ENCODE results near the gene SEC16A.

Gene SEC16A

DNA sequence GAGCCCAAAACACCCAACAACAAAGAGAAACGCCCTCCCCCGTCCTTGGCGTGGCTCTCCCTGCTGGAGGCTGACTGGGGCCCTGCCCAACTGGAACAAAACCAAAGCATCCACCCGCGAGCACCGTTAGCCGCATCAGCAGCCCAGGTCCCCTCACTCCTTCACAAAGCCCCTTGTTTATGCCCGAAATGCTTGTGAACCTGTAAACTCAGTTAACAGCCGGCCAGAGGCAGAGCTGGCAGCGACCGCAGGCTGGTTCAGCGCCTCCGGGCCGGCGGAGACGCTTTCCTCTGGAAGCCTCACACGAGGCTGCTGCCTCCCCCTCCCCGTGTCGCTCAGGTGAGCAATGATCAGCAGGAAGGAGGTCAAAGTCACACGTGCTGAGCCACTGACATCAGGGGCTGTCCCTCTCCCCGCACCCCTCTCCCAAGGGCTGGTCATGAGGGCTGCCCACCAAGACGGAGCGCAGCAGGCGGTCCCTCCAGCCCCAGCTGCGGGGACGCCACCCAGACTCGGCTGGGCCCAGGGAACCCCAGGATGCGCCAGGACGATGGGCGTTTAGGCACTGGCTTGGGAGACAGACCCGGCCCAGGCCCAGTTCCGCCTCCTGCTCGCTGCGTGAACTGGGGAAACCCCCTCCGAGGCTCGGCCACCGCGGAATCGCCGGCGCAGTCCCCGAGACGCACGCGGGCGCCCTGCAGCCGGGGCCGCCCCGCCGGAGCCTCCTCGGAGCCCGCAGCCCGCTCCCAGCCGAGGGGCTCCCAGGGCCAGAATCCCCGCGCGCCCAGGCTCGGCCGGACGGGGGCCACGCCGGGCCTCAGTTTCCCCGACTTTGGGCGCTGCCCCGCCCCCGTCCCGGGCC, 83.4 kb downstream of the SEC16A start:
- H3K4me1 Mint-ChIP-seq (ENCODE audit: low read depth) = peaks cover 29% of the 10 kb centered on the region
- no peaks in the 10 kb centered on the region for H3K9me3 Mint-ChIP-seq
- H3K27me3 Mint-ChIP-seq (ENCODE audit: low read depth) = no peaks in the 10 kb centered on the region
- H3K36me3 Mint-ChIP-seq (ENCODE audit: low read depth) = peaks cover 21% of the 10 kb centered on the region
- H3K27ac Mint-ChIP-seq = peak overlapping the region; percentile 57
- H3K4me3 Mint-ChIP-seq = peak overlapping the region; percentile 84

GRCh38 chr9:136398286-136398685, 84.6 kb downstream of the SEC16A start:
- Mint-ChIP-seq H3K4me1 (ENCODE audit: low read depth) (peaks cover 18% of the 10 kb centered on the region), H3K27ac (no peak overlapping the region), H3K4me3 (peak overlapping the region; percentile 84), H3K36me3 (ENCODE audit: low read depth) (peaks cover 23% of the 10 kb centered on the region), H3K27me3 (ENCODE audit: low read depth) (no peaks in the 10 kb centered on the region), H3K9me3 (no peaks in the 10 kb centered on the region)

DNA sequence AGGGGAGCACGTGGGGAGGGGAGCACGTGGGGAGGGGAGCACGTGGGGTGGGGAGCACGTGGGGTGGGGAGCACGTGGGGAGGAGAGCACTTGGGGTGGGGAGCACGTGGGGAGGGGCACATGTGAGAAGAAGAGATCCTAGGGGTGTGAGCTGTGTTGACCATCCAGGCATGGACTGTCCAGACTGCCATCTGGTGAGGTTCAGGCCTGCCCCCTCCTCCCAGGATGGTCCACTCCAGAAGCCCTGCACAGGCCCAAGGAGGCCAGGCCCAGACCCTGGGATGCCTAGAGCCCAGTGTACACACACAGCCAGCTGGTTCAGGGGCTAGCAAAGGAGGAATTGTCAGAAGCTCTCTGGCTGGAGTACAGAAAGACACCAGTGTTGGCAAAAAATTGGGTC, 85.2 kb downstream of the SEC16A start:
- no peaks in the 10 kb centered on the region for H3K27me3 Mint-ChIP-seq (ENCODE audit: low read depth)

DNA sequence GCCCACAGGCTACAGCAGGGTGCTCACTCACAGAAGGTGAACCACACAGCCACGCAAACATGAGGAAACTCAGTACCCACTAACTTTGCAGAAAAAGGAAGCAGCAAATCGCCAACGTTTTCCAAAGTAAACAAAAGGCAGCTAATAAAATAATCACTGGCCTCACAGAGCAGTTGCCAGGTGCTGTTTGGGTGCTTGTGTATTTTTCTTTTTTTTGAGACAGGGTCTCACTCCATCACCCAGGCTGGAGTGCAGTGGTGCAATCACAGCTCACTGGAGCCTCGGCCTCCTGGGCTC, 86.7 kb downstream of the SEC16A start:
- Mint-ChIP-seq H3K36me3 (ENCODE audit: low read depth) (peaks cover 25% of the 10 kb centered on the region), H3K27me3 (ENCODE audit: low read depth) (no peaks in the 10 kb centered on the region), H3K9me3 (no peaks in the 10 kb centered on the region), H3K27ac (no peak overlapping the region), H3K4me3 (no peak overlapping the region), H3K4me1 (ENCODE audit: low read depth) (peaks cover 11% of the 10 kb centered on the region)

More for the DNA sequence above, 85.2 kb downstream of the SEC16A start:
- Mint-ChIP-seq H3K9me3 (no peaks in the 10 kb centered on the region), H3K4me3 (no peak overlapping the region), H3K36me3 (ENCODE audit: low read depth) (peaks cover 23% of the 10 kb centered on the region), H3K4me1 (ENCODE audit: low read depth) (peaks cover 18% of the 10 kb centered on the region), H3K27ac (no peak overlapping the region)

- no peak overlapping the region for H3K4me3 Mint-ChIP-seq
- H3K27me3 Mint-ChIP-seq (ENCODE audit: low read depth) = no peaks in the 10 kb centered on the region
- no peaks in the 10 kb centered on the region for H3K9me3 Mint-ChIP-seq
- H3K4me1 Mint-ChIP-seq (ENCODE audit: low read depth) = peaks cover 10% of the 10 kb centered on the region
- no peak overlapping the region for H3K27ac Mint-ChIP-seq
- H3K36me3 Mint-ChIP-seq (ENCODE audit: low read depth) = peaks cover 25% of the 10 kb centered on the region
These were observed 87.3 kb downstream of the SEC16A start for GRCh38 chr9:136395345-136396218.

DNA sequence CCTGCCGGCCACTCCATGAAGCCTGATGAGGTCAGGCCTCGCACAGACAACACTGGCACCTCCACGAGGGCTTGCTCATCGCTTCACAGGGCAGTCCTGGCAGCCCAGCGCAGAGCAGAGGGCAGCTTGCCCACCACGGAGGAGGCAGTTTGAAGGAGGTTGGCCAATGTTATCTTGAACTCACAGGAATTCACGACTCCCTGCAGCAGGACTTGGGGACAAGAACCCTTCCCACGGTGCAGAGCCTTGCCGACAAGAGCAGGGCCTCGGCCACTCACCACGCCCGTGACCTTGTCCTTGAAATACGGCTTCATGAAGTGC, 87.9 kb downstream of the SEC16A start:
- H3K27ac Mint-ChIP-seq = no peak overlapping the region
- H3K9me3 Mint-ChIP-seq = no peaks in the 10 kb centered on the region
- no peak overlapping the region for H3K4me3 Mint-ChIP-seq
- peaks cover 27% of the 10 kb centered on the region for H3K36me3 Mint-ChIP-seq (ENCODE audit: low read depth)
- peaks cover 8% of the 10 kb centered on the region for H3K4me1 Mint-ChIP-seq (ENCODE audit: low read depth)
- no peaks in the 10 kb centered on the region for H3K27me3 Mint-ChIP-seq (ENCODE audit: low read depth)

DNA sequence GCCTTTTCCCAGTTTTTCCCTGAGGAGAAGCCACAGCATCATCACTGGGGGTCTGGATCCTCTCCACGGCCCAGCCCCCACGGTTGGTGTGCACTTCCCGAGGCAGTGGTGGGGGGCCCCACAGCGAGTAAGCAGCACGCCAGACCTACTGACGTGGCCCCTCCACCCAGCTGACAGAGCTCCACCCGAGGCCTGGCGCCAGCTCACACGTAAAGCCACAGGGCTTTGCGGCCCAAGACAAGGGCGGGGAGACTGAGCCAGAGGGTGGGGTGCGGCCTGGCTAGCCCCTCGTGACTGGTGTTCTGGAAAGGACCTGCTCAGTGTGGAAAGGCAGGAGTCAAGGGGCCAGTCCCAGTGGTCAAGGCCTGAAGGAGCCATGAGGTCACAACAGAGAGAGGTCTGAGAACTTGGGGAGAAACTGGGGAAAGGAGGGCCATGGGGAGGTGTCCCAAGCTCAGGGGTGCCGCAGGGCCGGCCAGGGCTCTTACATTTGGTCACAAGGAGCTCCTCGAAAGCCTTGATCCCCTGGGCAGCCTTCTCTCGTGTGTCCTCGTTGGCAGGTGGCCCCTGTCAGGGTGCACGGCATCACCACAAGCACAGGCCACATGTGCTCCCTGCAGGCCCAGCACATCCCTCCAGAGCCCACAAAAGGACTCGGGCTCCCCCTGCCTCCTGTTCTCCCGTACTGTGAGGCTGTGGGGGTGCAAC, 88.4 kb downstream of the SEC16A start:
- Mint-ChIP-seq H3K4me1 (ENCODE audit: low read depth) (peaks cover 10% of the 10 kb centered on the region), H3K27me3 (ENCODE audit: low read depth) (no peaks in the 10 kb centered on the region), H3K9me3 (no peaks in the 10 kb centered on the region), H3K27ac (no peak overlapping the region), H3K36me3 (ENCODE audit: low read depth) (peaks cover 31% of the 10 kb centered on the region), H3K4me3 (no peak overlapping the region)

GRCh38 chr9:136393531-136393930, 89.3 kb downstream of the SEC16A start:
- H3K36me3 Mint-ChIP-seq (ENCODE audit: low read depth) = peaks cover 30% of the 10 kb centered on the region
- no peak overlapping the region for H3K4me3 Mint-ChIP-seq
- H3K27ac Mint-ChIP-seq = no peak overlapping the region
- H3K27me3 Mint-ChIP-seq (ENCODE audit: low read depth) = no peaks in the 10 kb centered on the region
- H3K4me1 Mint-ChIP-seq (ENCODE audit: low read depth) = peaks cover 2% of the 10 kb centered on the region
- no peaks in the 10 kb centered on the region for H3K9me3 Mint-ChIP-seq

DNA sequence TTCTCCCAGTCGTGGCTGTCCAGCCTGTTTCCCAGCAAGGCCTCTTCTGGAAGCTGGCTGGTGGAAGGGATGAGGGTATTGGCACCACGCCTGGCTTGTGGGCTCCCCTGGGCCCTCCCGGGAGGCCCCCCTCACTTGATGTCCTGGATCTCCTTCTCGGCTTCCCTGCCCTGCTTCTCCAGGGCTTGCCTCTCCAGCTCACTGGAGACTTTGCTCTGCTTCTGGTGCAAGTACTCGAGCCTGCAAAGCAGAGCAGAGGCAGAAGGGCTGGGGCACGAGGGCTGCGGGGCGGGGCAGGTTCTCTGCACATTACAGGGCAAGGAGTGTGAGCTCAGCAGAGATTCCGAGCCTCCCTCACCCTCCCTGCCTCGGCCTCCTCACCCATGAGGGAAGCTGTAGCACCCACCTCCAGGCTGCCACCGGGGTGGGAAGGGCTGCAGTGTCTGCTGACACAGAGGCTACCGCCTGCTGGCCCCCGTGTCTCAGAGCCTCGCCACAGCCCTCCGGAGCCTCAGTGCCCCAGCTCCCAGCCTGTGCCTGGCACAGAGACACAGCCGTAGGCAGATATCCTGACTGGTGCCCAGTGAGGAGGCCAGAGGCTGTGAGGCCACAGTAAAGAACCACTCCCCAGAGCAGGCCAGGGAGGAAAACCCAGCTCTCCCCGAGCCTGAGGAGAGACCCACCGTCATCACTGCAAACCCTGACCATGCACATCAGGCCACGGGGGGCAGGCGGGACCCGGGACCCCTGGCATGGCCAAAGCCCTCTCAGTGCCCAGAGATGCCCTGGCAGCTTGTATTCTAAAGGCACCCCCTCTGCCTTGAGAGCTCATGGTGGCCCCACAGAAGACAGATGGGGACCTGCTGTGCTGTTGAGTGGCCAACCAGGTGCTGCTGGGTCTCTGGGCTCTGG, 90.0 kb downstream of the SEC16A start:
- H3K9me3 Mint-ChIP-seq = no peaks in the 10 kb centered on the region
- H3K27ac Mint-ChIP-seq = no peak overlapping the region
- H3K4me3 Mint-ChIP-seq = no peak overlapping the region
- H3K36me3 Mint-ChIP-seq (ENCODE audit: low read depth) = peaks cover 31% of the 10 kb centered on the region
- H3K27me3 Mint-ChIP-seq (ENCODE audit: low read depth) = no peaks in the 10 kb centered on the region
- H3K4me1 Mint-ChIP-seq (ENCODE audit: low read depth) = peaks cover 2% of the 10 kb centered on the region

GRCh38 chr9:136391737-136392537, 90.9 kb downstream of the SEC16A start:
- Mint-ChIP-seq H3K4me1 (ENCODE audit: low read depth) (peaks cover 3% of the 10 kb centered on the region), H3K36me3 (ENCODE audit: low read depth) (peaks cover 34% of the 10 kb centered on the region), H3K9me3 (no peaks in the 10 kb centered on the region), H3K4me3 (no peak overlapping the region), H3K27ac (no peak overlapping the region), H3K27me3 (ENCODE audit: low read depth) (no peaks in the 10 kb centered on the region)

All from T-helper 1 cell treated with Interleukin-12 subunit alpha and Interleukin-12 subunit beta and Interleukin-4 antibody, amounts not matched to agents 30 μg/mL and 1 μg/mL, for 36 hours (primary cell).